ENCODE measurements around the gene PGAP6. TPM values are rescaled to one million over a fixed set of nuclear protein-coding genes. Genes with fewer than 3 reads are reported as not detected.
A peak's percentile ranks its signal among the peaks of the same experiment; 100 is the strongest.
"Not testable (repeated sequence)": the region's sequence is repeated elsewhere in the genome, so short reads cannot be mapped to it uniquely, and the experiment has no call there.

Gene PGAP6
- total RNA-seq, 2 donors from 2014 or later = 104 to 115 TPM

GRCh38 chr16:425082-425718 is 43.4 kb upstream of the PGAP6 start, which contains the start of gene RAB11FIP3:
RAB11FIP3 (plus strand) TSS chr16:425649; CDS start chr16:426007, 358 bp downstream.
- Mint-ChIP-seq H3K27me3 (ENCODE audit: insufficient read depth) (peaks cover 37% of the 10 kb centered on the region), H3K4me1 (peaks cover 16% of the 10 kb centered on the region), H3K36me3 (ENCODE audit: low read depth) (peaks cover 18% of the 10 kb centered on the region), H3K4me3 (peak within 1 kb of the TSS; percentile 63), H3K27ac (no peak within 1 kb of the TSS), H3K9me3 (no peaks in the 10 kb centered on the region)
- peaks cover 4% of the 10 kb centered on the region for H3K4me1 ChIP-seq (ENCODE audit: control insufficient read depth, insufficient read depth, low read length)
- H3K9ac ChIP-seq (ENCODE audit: extremely low read depth, low read length, poor library complexity, severe bottlenecking) = peak within 1 kb of the TSS; percentile 51
- H3K9me3 ChIP-seq (ENCODE audit: control insufficient read depth, low read length) = no peaks in the 10 kb centered on the region
- 1% methylated on average over 51 to 76 of the region's 77 CpGs for WGBS, 2 experiments (ENCODE audit: insufficient coverage in 1 of 2, insufficient read length in 1 of 2)
- H3K36me3 ChIP-seq (ENCODE audit: control insufficient read depth, insufficient read depth, low read length) = peaks cover 9% of the 10 kb centered on the region
- peak within 1 kb of the TSS; percentile 73 for H3K27ac ChIP-seq (ENCODE audit: low read depth, low read length)
- peak; percentile 92 for DNase-seq
- peak; percentile 63 for TF ChIP-seq CTCF (conservative IDR thresholded peaks at IDR 0.05)
- H3K27me3 ChIP-seq (ENCODE audit: control insufficient read depth, insufficient read depth, low read length, poor library complexity, severe bottlenecking) = peaks cover 26% of the 10 kb centered on the region
- H3K4me3 ChIP-seq (ENCODE audit: low read length) = peak within 1 kb of the TSS; percentile 89

GRCh38 chr16:424623-425081 is 42.9 kb upstream of the PGAP6 start:
- Histone ChIP-seq H3K36me3 (ENCODE audit: control insufficient read depth, insufficient read depth, low read length) (peaks cover 4% of the 10 kb centered on the region), H3K4me1 (ENCODE audit: control insufficient read depth, insufficient read depth, low read length) (peaks cover 4% of the 10 kb centered on the region), H3K27me3 (ENCODE audit: control insufficient read depth, insufficient read depth, low read length, poor library complexity, severe bottlenecking) (peaks cover 26% of the 10 kb centered on the region), H3K4me3 (ENCODE audit: low read length) (peak overlapping the region; percentile 81), H3K27ac (ENCODE audit: low read depth, low read length) (no peak overlapping the region), H3K9ac (ENCODE audit: extremely low read depth, low read length, poor library complexity, severe bottlenecking) (no peak overlapping the region), H3K9me3 (ENCODE audit: control insufficient read depth, low read length) (no peaks in the 10 kb centered on the region)
- Mint-ChIP-seq H3K36me3 (ENCODE audit: low read depth) (peaks cover 14% of the 10 kb centered on the region), H3K9me3 (no peaks in the 10 kb centered on the region), H3K4me1 (peaks cover 16% of the 10 kb centered on the region), H3K4me3 (peak overlapping the region; percentile 60), H3K27me3 (ENCODE audit: insufficient read depth) (peaks cover 37% of the 10 kb centered on the region), H3K27ac (no peak overlapping the region)
- WGBS, 2 experiments (ENCODE audit: insufficient coverage in 1 of 2, insufficient read length in 1 of 2) = 9 to 23% methylated on average over 18 to 31 of the region's 31 CpGs
- no peak for TF ChIP-seq CTCF (conservative IDR thresholded peaks at IDR 0.05)
- peak; percentile 73 for DNase-seq

GRCh38 chr16:424033-424622 is 42.4 kb upstream of the PGAP6 start:
- peaks cover 4% of the 10 kb centered on the region for H3K4me1 ChIP-seq (ENCODE audit: control insufficient read depth, insufficient read depth, low read length)
- H3K36me3 Mint-ChIP-seq (ENCODE audit: low read depth) = peaks cover 14% of the 10 kb centered on the region
- H3K4me1 Mint-ChIP-seq = peaks cover 16% of the 10 kb centered on the region
- no peak for TF ChIP-seq CTCF (conservative IDR thresholded peaks at IDR 0.05)
- H3K9me3 Mint-ChIP-seq = no peaks in the 10 kb centered on the region
- peak overlapping the region; percentile 60 for H3K4me3 Mint-ChIP-seq
- peaks cover 37% of the 10 kb centered on the region for H3K27me3 Mint-ChIP-seq (ENCODE audit: insufficient read depth)
- 57 to 75% methylated on average over 15 to 20 of the region's 20 CpGs for WGBS, 2 experiments (ENCODE audit: insufficient coverage in 1 of 2, insufficient read length in 1 of 2)
- H3K4me3 ChIP-seq (ENCODE audit: low read length) = peak overlapping the region; percentile 81
- no peak overlapping the region for H3K9ac ChIP-seq (ENCODE audit: extremely low read depth, low read length, poor library complexity, severe bottlenecking)
- H3K27ac Mint-ChIP-seq = no peak overlapping the region
- H3K27ac ChIP-seq (ENCODE audit: low read depth, low read length) = no peak overlapping the region
- no peaks in the 10 kb centered on the region for H3K9me3 ChIP-seq (ENCODE audit: control insufficient read depth, low read length)
- peaks cover 4% of the 10 kb centered on the region for H3K36me3 ChIP-seq (ENCODE audit: control insufficient read depth, insufficient read depth, low read length)
- H3K27me3 ChIP-seq (ENCODE audit: control insufficient read depth, insufficient read depth, low read length, poor library complexity, severe bottlenecking) = peaks cover 26% of the 10 kb centered on the region
- no peak for DNase-seq

GRCh38 chr16:422179-422578 is 40.4 kb upstream of the PGAP6 start:
- not testable (repeated sequence) for H3K27ac ChIP-seq (ENCODE audit: low read depth, low read length); H3K4me3 ChIP-seq (ENCODE audit: low read length); H3K27ac Mint-ChIP-seq; H3K4me1 Mint-ChIP-seq; H3K36me3 ChIP-seq (ENCODE audit: control insufficient read depth, insufficient read depth, low read length); H3K9me3 ChIP-seq (ENCODE audit: control insufficient read depth, low read length); H3K4me3 Mint-ChIP-seq; DNase-seq; H3K36me3 Mint-ChIP-seq (ENCODE audit: low read depth); H3K4me1 ChIP-seq (ENCODE audit: control insufficient read depth, insufficient read depth, low read length); H3K9ac ChIP-seq (ENCODE audit: extremely low read depth, low read length, poor library complexity, severe bottlenecking); H3K9me3 Mint-ChIP-seq
- WGBS, 2 experiments (ENCODE audit: insufficient coverage in 1 of 2, insufficient read length in 1 of 2) = 94 to 100% methylated on average over 6 to 13 of the region's 13 CpGs
- peaks cover 37% of the 10 kb centered on the region for H3K27me3 Mint-ChIP-seq (ENCODE audit: insufficient read depth)
- peaks cover 26% of the 10 kb centered on the region for H3K27me3 ChIP-seq (ENCODE audit: control insufficient read depth, insufficient read depth, low read length, poor library complexity, severe bottlenecking)

- not testable (repeated sequence) for H3K36me3 ChIP-seq (ENCODE audit: control insufficient read depth, insufficient read depth, low read length); H3K9me3 ChIP-seq (ENCODE audit: control insufficient read depth, low read length); H3K9ac ChIP-seq (ENCODE audit: extremely low read depth, low read length, poor library complexity, severe bottlenecking); H3K9me3 Mint-ChIP-seq; H3K27ac Mint-ChIP-seq; H3K4me3 Mint-ChIP-seq; H3K4me1 Mint-ChIP-seq; H3K27me3 Mint-ChIP-seq (ENCODE audit: insufficient read depth); DNase-seq; H3K27ac ChIP-seq (ENCODE audit: low read depth, low read length); H3K27me3 ChIP-seq (ENCODE audit: control insufficient read depth, insufficient read depth, low read length, poor library complexity, severe bottlenecking); H3K36me3 Mint-ChIP-seq (ENCODE audit: low read depth); H3K4me1 ChIP-seq (ENCODE audit: control insufficient read depth, insufficient read depth, low read length); H3K4me3 ChIP-seq (ENCODE audit: low read length)
- 92 to 99% methylated on average over 3 of the region's 3 CpGs for WGBS, 2 experiments (ENCODE audit: insufficient coverage in 1 of 2, insufficient read length in 1 of 2)
These were observed 33.4 kb upstream of the PGAP6 start for GRCh38 chr16:415170-415498.

All from endodermal cell (in vitro differentiated cells).